Dedifferentiated amniotic fluid mesenchymal stem cell (primary cell): ENCODE data around the gene CACNA2D1.

Source experiments
- DNase-seq: peaks from one replicate; pipeline ENCODE4 v3.0.0-alpha.2; 2016; ENCODE audit errors: extremely low spot score

The CACNA2D1 gene

DNA sequence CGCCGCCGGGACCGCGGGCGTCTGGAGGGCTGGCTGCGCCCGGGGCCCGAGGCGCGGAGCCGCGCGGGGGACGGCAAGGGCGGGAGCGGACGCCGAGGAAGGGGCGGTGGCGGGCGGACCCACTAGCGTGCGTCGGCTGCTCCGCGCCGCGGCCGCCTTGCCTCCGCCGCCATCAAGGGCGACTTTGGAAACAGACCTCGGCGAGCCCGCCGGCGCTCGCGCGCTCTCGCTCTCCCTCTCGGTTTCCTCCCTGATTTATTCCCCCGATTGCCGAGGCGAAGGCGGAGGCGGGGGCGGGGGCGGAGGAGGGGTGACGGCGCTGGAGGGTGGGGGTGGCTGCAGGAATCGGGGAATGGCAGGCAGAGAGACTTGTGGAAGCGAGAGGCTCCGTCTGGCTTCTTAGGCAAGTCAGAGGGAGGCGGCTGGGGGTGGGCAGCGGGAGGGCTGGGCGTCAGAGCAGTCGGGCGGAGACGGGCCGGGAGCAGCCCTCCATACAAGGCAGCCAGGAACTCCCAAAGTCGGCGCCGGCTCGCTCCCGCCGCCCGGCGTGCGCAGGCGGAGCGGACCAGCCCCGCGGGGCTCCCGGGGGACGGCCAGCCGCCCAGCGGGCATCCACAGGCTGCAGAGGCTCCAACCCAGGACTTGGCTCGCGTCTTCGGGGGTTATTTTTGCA, at the start of gene CACNA2D1:
CACNA2D1 (minus strand) TSS at position 231 of the 673 bp plus-strand sequence.
- DNase-seq = peak; percentile 67

DNA sequence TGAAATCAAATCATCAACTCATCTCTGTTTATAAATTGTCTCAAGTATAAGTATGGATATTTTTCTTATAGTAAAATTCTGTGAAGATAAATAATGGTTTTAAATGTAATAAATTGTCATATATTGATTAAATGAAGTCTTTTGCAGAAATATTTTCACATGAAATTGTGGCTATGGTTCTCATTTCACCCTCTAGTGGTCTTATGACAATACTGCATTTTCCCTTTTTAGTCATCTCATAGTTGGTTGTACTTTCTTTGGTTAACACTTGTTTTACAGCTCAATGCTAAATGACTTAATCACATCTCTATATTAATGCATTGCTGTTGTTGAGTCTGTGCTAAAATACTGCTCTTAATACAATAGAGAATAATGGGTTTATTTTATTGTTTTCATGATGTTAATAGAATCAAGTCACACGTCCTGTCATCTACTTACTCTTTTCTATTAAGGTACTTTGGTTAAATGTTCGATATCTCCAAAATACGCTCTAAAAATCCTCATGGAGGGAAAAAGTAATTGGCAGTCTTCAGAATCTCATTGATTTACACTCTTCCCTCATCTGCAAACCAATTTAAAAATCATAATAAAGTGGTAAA, 38.0 kb upstream of the CACNA2D1 start:
- DNase-seq = peak; percentile 60

DNA sequence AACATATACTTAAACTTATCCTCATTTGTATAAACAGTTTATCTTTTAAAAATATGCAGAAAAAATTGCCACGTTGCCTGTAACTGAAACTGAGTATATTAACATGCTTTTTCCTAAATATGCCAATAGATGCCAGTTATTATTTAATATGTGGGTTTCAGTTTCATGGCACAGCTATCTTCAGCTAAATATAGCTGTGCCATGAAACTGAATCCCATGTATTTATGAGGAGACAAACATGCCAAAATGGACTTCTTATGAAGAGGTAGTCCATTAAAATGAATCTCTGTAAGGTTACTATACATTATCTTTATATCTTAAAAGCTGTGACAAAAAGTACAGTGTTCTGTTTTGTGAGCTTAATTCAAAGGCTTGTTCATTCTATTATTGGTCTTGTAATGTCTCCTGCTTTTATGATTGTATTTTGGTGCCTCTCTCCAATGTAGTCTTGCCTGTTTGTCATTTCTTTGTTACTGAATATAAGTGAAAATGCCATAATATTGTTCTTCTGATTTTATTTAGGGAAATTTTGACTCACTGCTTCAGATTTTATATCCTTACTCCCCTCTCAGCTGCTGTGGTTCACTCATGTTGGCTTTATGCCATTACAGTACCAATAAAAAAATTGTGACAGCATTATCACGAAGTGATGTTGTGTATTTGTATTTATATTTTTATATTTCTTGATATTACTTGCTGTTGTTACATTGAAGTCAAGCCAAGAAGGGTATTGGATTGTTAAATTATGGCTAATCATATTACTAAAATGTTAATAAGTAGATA, 34.3 kb upstream of the CACNA2D1 start:
- no peak for DNase-seq

DNA sequence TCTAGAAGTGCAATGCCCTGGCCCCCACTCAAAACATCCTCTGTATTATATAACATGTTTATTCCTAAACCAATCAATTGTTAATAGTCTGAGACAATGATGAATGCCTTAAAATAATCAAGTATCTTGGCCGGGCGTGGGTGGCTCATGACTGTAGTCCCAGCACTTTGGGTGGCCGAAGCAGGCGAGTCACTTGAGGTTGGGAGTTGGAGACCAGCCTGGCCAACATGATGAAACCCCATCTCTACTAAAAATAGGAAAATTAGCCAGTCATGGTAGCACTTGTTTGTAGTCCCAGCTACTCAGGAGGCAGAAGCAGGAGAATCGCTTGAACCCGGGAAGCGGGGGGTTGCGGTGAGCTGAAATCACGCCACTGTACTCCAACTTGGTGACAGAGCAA, 29.4 kb upstream of the CACNA2D1 start:
- no peak for DNase-seq

DNA sequence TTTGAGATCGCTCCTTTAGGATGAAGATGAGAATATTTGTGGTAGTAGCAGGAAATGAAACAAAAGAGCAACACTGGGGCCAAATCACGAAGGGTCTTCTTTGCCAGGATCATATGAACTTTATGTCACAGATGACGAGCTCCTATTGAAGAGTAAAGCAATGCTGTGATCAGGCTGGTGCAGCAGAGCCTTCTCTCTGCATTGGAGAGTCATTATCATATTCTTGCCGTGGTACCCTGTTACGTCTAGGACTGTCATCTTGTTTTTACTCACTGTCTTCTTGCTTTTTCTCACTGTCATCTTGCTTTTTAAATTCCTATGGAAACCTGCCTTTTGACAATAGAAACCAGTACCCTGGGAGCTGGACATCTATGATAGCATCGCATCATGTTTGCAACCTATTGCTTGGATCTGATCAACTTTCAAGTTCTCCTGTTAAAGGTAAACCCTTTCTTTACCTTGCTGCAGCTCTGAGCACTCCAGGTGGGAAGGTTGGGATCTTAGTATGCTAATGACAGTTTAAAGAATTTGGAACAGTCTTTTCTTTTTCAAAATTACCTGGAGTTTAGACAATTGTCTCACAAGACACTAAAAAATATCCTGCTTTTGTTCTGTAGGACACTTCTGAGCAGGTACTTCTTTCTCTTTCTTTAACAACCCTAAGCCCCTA, 27.9 kb upstream of the CACNA2D1 start:
- DNase-seq = no peak

DNA sequence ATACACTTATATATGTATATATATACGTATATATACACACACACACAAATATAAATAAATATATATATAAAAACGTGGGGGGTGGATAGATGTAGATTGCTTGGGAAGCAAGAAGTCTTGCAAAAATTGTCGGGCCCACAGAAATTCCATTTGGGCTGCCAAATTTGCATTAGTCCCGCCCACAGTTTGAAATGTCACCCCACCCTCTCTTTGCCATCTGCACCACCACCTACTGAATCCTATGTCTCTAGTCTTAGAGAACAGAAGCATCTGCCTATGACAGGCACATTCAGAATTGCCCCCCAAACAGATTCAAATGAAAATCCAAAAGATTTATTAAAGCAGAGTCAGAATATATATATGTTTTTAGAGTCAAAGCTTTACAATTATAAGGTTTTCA, 25.6 kb upstream of the CACNA2D1 start:
- DNase-seq = no peak

DNA sequence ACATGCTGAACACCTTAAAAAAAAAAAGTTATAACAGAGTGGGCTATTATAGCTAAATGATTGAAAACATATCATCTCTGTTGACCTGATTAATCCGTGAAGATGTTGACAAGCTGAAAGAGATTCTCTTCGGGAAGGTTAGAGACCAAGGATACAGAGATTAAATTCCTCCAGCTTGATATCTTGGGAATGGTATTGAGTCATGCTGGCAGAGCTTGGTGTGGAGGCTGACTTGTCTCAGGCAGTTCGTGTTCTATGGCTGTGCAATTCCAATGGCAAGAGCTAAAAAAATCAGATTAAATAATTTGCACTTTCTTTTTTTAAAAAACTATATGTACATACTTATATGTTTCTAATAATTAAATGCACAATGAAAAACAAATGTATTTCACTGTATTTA, 24.9 kb upstream of the CACNA2D1 start:
- DNase-seq = no peak

DNA sequence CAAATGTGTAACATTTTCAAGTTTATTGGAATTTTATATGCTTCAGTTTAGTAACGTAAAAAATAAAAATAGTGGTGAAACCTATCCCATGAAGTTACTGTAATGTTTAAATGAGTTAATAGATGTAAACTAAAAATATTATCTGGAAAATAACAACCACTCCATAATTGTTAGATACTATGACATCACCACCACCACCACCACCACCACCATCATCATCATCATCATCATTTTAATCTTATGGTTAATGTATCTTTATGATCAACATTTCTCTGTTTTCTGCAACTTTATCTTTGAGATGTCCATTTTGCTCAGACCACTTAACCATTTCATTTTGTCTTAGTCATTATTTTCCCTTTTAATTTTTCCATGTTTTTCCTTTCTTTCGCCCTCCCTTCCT, 23.4 kb upstream of the CACNA2D1 start:
- DNase-seq = no peak

DNA sequence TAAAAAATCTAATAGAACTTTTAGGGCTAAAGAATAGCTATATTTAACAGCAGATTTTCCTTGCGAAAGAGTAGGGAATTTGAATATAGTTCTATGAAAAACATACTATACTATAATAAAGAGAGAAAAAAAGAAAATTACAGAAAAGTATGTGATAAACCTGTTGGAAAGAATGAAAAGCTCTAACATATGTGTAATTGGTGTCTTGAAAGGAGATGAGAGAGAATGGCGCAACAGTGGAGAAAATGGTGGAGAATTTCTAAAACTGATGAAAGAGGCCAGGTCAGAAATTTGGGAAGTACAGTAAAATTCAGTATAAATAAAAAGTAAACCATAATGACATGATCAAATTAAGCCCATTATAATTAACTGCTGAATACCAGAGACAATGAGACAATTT, 20.8 kb upstream of the CACNA2D1 start:
- no peak for DNase-seq

DNA sequence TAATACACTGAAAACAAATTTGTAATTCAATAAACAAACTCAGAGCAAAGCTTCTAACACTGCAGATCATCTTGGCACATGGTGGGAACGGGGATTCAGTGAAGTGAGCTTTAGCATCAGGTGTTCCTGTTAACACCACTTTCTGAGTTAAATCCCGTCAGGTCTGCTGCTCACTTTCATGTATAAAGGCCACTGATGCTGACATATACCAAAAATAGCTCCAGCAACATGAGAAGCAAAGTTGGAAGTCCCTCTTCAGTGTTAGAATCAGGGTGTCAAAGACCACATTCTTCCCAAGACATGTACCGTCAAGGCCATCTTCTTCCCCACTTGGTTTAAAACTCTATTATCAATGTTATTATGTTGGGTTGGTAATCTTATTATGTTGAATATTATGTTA, 11.7 kb upstream of the CACNA2D1 start:
- DNase-seq = no peak

DNA sequence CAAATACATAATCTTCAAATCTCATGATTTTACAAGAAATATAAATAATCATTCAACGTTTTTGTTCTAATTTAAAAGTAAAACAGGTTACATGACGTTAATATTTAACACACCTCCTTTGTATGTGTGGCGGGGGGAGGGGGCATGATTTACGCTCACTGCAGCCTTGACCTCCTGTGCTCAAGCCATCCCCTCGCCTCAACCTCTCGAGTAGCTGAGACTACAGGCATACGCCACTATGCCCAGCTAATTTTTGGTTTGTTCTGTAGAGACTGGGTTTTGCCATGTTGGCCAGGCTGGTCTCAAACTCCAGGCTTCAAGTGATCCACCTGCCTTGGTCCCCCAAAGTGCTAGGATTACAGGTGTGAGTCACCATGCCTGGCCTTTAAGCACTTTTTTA, 7.2 kb upstream of the CACNA2D1 start:
- no peak for DNase-seq

DNA sequence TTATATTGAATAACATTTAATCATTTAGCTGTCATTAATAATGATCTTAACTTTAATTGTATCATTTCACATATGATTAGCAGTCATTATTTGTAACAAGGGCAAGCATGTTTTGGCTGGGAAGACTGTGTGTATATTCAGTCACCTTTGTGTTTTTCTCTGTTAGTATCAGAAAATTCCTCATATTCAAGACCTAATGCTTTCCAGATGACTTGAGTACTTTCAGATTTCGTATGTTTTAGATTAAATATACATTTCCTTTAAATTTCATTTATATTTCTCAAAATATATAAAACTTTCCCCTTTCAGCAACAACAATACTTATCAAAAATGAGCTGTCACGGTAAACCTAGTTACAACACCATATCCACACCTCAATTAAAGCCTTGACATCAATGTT, 6.3 kb upstream of the CACNA2D1 start:
- no peak for DNase-seq

DNA sequence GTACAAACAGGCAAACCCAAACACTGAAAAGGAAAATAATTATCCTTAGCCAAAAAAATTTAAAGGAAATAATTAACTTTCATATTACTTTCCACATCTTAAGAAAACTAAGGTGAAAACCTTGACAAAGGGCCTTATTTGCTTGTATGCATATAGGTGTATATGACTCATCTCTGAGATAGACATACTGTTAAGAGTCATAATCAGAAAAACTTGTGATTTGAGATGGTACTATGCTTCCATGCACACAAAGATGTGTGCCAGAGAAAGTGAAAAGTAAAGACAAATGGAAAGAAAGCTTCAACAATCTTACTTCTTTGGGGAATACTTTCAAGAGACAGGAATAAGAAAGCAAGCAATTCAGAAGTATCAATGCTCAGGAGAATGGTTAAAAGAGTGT, 3.3 kb upstream of the CACNA2D1 start:
- DNase-seq = no peak

DNA sequence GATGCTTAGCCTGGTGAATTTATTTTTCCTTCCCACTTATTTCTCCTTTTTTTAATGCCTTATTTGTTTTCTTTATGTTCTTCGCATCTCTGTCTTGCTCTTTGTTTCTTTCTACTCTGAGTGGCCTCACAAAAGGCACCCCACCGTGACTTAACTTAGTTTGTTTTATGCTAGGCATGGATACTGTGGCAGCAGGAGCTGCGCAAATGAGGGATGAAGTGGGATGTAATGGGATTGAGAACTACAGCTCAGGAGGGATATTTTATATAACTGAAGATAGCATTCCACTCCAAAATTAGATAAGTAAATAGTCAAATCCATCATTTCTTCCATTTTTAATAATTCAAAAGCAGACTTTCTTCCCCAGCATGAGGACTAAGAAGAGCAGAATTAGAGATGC, 1.7 kb upstream of the CACNA2D1 start:
- DNase-seq = no peak

DNA sequence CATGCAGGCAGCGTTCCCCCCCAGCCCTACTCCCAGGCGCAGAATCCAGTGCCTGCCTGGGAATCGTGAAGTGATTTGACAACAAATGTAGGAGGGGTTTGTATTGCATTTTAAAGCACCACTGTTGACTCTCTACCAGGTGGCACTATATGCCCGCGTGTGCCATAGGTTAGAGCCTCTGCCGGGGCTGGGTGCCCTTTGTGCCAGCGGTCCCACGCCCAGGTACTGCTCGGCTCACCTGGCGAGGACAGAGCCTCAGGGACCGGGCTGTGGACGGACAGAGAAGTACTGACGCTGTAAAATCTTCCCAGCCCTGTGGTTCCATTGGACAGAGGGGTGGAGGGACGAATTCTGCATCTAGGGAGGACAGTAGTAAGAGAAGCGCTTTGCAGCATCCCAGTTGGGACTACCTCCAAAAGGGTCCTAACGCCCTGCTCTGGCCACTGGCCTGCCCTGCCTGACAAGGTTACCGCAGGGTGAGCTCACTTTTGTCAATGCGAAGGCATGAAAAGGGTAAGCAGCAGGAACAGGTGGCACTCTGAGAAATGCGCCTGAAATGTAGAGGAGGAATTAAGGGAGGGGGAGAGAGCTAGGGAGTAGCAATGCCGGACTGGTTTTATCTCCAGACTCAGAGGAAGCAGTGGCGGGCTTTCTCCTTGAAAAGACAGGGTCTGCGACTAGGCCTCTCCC, 788 bp upstream of the CACNA2D1 start:
- no peak for DNase-seq

DNA sequence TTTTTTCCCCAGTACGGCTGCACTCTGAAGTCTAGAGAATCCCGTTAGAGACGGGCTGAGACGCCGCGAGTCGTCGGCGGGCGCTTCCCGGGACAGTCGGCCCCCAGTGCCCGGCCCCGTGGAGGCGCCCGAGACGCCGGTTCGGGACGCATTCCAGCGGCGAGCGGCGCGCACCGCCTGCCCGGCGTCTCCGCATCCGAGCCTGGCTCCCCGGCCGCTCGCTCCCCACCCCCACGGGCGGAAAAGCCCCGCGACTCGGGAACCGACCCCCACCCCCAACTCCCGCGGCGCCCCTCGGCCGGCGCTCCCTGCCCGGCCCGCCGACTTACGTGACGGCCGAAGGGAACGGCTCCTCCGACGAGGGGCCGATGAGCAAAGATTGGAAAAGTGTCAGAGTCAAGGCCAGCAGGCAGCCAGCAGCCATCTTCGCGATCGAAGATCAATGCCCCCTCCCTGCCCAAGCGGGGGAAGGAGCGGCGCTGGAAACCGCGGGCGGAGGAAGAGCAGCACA, 486 bp downstream of the CACNA2D1 start:
- peak; percentile 18 for DNase-seq

DNA sequence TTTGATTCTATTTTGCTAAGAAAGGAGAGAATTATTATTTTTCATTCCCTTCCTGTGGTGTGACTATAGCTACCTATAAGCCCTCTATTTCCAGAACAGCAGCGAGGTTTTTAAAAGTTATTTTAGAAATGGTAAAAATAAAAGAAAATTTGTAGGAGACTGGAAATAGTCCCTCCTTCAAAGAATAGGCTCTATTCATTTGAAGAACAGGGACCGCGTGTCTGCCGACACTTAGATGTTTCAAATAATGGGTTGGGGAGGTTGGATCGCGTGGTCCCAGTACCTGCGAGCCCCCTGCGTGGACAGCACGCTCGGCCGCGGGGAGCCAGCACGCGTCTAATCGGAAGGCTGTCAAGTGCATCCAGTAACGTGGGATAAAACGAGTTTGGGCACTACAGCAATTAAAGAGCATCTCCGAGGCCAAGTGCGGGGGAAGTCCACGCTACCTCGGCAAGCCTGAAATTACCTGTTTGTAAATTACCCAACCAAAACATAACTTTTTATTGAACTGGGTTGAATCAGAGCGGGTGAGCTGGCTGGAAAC, 1.0 kb downstream of the CACNA2D1 start:
- no peak for DNase-seq

DNA sequence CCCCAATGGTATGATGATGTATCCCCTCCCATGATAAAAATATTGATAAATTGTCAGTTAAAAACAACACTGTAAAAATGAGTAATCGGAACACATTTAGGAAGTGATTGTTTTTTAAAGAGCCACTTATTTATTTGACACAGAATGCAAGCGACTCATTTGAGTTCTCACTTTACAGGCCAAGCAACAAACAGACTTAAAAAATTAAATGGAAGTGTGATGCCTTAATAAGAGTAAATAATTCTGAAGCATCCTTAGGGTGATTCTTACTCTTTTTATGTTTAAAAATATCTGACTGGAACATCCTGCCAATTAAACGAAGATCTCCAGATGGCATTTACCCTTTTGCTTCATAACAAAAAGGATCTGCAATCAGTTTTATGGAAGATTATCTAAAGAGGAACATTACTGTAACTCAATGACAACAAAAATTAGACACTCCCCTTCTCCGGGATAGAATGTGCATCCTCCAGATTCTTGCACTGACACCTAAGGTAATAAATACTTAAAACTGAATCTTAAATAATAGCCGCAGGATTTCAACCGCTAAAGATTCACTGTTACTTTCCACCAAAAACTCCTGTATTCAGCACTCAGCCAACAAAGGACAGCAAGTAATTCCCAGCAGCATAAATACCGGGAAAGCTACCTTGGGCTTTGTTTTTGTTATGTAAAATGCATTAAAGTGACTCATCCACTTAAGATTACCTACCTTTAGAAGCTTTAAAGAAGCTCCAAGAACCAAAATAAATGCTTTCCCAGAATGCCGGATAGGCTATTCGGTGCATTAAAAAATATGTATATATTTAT, 1.7 kb downstream of the CACNA2D1 start:
- DNase-seq = no peak

DNA sequence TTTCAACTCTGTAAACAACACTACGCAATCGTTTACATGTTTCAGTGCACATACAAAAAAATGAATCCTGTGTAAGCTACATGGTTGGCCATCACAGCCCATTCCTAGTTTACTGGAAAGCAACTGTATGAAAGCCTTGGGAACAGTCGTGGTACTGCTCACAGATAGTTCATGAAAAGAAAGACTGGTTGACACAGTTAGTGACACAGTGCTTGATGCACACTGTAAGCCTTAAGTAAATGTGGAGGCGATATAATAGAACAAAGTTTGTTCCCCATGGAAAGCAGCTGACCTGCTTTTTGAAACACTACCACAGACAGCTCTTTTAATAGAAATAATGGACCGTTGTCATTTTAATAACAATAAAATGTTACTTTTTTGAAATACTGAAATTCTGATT, 5.1 kb downstream of the CACNA2D1 start:
- DNase-seq = no peak

DNA sequence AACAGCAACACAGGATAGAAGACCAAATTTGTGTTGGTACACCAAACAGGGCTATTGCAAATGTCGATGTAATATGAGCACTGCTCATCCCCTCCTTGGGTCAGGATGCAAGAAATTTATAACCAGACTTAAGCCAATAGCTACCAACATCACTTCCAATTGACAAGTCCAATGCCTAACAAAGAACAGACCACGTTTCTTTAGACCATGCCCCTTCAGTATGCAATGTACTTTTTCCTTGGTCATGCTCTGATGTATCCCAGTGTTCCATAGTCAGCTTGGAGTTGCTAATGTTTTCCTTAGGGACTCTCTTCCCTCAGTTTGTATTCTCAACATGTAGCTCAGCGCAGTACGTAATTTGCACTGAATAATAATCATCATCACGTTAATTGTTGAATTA, 7.8 kb downstream of the CACNA2D1 start:
- DNase-seq = no peak
